Vein endothelial cell (primary cell): ENCODE measurements around the gene TSHZ3. TPM values are rescaled to one million over a fixed set of nuclear protein-coding genes. Genes with fewer than 3 reads are reported as not detected.

ENCODE experiments used
- total RNA-seq: library from RNA; depleted of rRNA; stranded (reverse); fragments of >200 nt; gene quantifications from 2 replicates; pipeline ENCODE4 v1.2.3, GENCODE V29; 2012

TSHZ3 gene, protein sequence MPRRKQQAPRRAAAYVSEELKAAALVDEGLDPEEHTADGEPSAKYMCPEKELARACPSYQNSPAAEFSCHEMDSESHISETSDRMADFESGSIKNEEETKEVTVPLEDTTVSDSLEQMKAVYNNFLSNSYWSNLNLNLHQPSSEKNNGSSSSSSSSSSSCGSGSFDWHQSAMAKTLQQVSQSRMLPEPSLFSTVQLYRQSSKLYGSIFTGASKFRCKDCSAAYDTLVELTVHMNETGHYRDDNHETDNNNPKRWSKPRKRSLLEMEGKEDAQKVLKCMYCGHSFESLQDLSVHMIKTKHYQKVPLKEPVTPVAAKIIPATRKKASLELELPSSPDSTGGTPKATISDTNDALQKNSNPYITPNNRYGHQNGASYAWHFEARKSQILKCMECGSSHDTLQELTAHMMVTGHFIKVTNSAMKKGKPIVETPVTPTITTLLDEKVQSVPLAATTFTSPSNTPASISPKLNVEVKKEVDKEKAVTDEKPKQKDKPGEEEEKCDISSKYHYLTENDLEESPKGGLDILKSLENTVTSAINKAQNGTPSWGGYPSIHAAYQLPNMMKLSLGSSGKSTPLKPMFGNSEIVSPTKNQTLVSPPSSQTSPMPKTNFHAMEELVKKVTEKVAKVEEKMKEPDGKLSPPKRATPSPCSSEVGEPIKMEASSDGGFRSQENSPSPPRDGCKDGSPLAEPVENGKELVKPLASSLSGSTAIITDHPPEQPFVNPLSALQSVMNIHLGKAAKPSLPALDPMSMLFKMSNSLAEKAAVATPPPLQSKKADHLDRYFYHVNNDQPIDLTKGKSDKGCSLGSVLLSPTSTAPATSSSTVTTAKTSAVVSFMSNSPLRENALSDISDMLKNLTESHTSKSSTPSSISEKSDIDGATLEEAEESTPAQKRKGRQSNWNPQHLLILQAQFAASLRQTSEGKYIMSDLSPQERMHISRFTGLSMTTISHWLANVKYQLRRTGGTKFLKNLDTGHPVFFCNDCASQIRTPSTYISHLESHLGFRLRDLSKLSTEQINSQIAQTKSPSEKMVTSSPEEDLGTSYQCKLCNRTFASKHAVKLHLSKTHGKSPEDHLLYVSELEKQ
- total RNA-seq, result 0.65 and 3.3 TPM in 2 replicates

DNA sequence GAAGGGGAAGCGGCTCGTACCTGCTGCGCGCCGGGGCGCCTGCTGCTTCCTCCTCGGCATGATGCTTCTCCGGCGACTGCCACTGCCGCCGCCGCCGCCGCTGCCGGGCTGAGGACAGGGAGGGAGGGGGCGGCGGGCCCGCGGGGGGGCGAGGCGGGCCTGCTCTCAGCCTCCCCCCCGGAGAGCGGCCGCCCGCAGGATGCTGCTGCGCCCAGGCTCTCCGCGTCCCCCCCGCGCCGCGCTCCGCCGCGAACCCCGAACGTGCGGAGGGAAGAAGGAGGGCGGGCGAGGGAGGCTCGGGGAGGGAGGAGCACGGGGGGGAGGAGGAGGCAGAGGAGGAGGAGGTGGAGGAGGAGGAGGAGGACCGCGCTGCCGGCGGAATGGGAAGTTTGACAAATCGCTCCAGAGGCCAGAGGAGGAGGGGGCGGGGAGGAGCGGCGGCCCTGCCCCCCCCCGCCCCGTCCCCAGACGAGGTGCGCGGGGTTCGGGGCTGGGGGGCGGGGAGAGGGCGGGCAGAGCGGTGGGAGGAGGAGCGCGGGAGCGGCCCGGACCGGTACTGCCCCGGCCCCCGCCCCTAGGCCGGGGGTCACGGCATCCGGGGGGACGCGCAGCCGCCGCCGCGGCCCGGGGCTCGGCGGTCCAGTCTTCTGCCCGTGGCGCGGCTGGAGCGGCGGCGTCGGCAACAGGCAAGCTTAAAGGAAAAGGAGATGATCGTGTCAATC, at the start of gene TSHZ3:
Gene TSHZ3, minus strand, starts transcription at position 277 of the 722 bp plus-strand sequence. Its CDS starts 217 bp downstream, at position 60.

